BLaER1 (cell line): Measurements from ENCODE around the gene TCEAL9.

Source experiments
- H3K27ac ChIP-seq: shearing (Covaris generic); formaldehyde crosslinking; 2 replicates; pipeline ENCODE4 v1.8.1; 2022
- H3K27me3 ChIP-seq: shearing (Covaris generic); formaldehyde crosslinking; 2 replicates; pipeline ENCODE4 v1.8.1; 2022
- H3K36me3 ChIP-seq: shearing (Covaris generic); formaldehyde crosslinking; 2 replicates; pipeline ENCODE4 v1.8.1; 2022
- H3K4me1 ChIP-seq: shearing (Covaris generic); formaldehyde crosslinking; 2 replicates; pipeline ENCODE4 v1.8.1; 2022
- H3K4me2 ChIP-seq: shearing (Covaris generic); formaldehyde crosslinking; 2 replicates; pipeline ENCODE4 v1.8.1; 2022
- H3K4me3 ChIP-seq: shearing (Covaris generic); formaldehyde crosslinking; 2 replicates; pipeline ENCODE4 v1.8.1; 2022
- H3K9ac ChIP-seq: shearing (Covaris generic); formaldehyde crosslinking; 2 replicates; pipeline ENCODE4 v1.8.1; 2022
- H3K9me3 ChIP-seq: shearing (Covaris generic); formaldehyde crosslinking; 2 replicates; pipeline ENCODE4 v1.8.1; 2022
- H4K20me1 ChIP-seq: shearing (Covaris generic); formaldehyde crosslinking; 2 replicates; pipeline ENCODE4 v1.8.1; 2022
- Cebpa-rat ChIP-seq: shearing (Covaris generic); IDR thresholded peaks from 2 replicates; pipeline ENCODE4 v1.8.1; 2022

TCEAL9 gene

GRCh38 chrX:103393487-103393886 lies 37.2 kb downstream of the TCEAL9 start:
- Histone ChIP-seq H3K27me3 (no peaks in the 10 kb centered on the region), H3K9me3 (no peaks in the 10 kb centered on the region), H3K4me2 (no peak overlapping the region), H3K36me3 (no peaks in the 10 kb centered on the region), H4K20me1 (no peaks in the 10 kb centered on the region), H3K27ac (no peak overlapping the region), H3K9ac (no peak overlapping the region), H3K4me3 (no peak overlapping the region), H3K4me1 (no peaks in the 10 kb centered on the region)
- TF ChIP-seq Cebpa-rat = no peak

- Histone ChIP-seq H3K4me2 (no peak overlapping the region), H3K4me1 (no peaks in the 10 kb centered on the region), H3K36me3 (no peaks in the 10 kb centered on the region), H3K27ac (no peak overlapping the region), H4K20me1 (no peaks in the 10 kb centered on the region), H3K4me3 (no peak overlapping the region), H3K9me3 (no peaks in the 10 kb centered on the region), H3K9ac (no peak overlapping the region), H3K27me3 (no peaks in the 10 kb centered on the region)
- no peak for TF ChIP-seq Cebpa-rat
Observed at GRCh38 chrX:103396186-103396585, 39.9 kb downstream of the TCEAL9 start.

- H3K4me3 ChIP-seq = no peak overlapping the region
- H3K9me3 ChIP-seq = no peaks in the 10 kb centered on the region
- no peak overlapping the region for H3K4me2 ChIP-seq
- H3K27ac ChIP-seq = no peak overlapping the region
- no peak for TF ChIP-seq Cebpa-rat
- no peaks in the 10 kb centered on the region for H3K27me3 ChIP-seq
- no peak overlapping the region for H3K9ac ChIP-seq
- H3K36me3 ChIP-seq = no peaks in the 10 kb centered on the region
- H3K4me1 ChIP-seq = no peaks in the 10 kb centered on the region
- no peaks in the 10 kb centered on the region for H4K20me1 ChIP-seq
Observed at GRCh38 chrX:103396660-103397059, 40.4 kb downstream of the TCEAL9 start.

- Histone ChIP-seq H3K4me2 (no peak overlapping the region), H3K27ac (no peak overlapping the region)
Observed at GRCh38 chrX:103397707-103398106, 41.4 kb downstream of the TCEAL9 start.

GRCh38 chrX:103398421-103398864 lies 42.1 kb downstream of the TCEAL9 start:
- Histone ChIP-seq H3K36me3 (no peaks in the 10 kb centered on the region), H3K9me3 (no peaks in the 10 kb centered on the region), H3K27ac (no peak overlapping the region), H4K20me1 (no peaks in the 10 kb centered on the region), H3K27me3 (no peaks in the 10 kb centered on the region), H3K4me2 (no peak overlapping the region), H3K9ac (no peak overlapping the region), H3K4me3 (no peak overlapping the region), H3K4me1 (no peaks in the 10 kb centered on the region)
- TF ChIP-seq Cebpa-rat = no peak

More at GRCh38 chrX:103397707-103398106, 41.4 kb downstream of the TCEAL9 start:
- no peaks in the 10 kb centered on the region for H3K9me3 ChIP-seq
- no peak overlapping the region for H3K9ac ChIP-seq
- no peaks in the 10 kb centered on the region for H3K27me3 ChIP-seq
- no peak overlapping the region for H3K4me3 ChIP-seq
- H4K20me1 ChIP-seq = no peaks in the 10 kb centered on the region
- H3K36me3 ChIP-seq = no peaks in the 10 kb centered on the region
- no peak for TF ChIP-seq Cebpa-rat
- H3K4me1 ChIP-seq = no peaks in the 10 kb centered on the region

GRCh38 chrX:103399744-103400143 lies 43.4 kb downstream of the TCEAL9 start:
- Histone ChIP-seq H3K9ac (no peak overlapping the region), H3K9me3 (no peaks in the 10 kb centered on the region), H3K4me3 (no peak overlapping the region), H3K4me2 (no peak overlapping the region), H3K4me1 (no peaks in the 10 kb centered on the region), H4K20me1 (no peaks in the 10 kb centered on the region), H3K27ac (no peak overlapping the region), H3K27me3 (no peaks in the 10 kb centered on the region), H3K36me3 (no peaks in the 10 kb centered on the region)
- no peak for TF ChIP-seq Cebpa-rat

- Histone ChIP-seq H4K20me1 (no peaks in the 10 kb centered on the region), H3K4me2 (no peak overlapping the region), H3K36me3 (no peaks in the 10 kb centered on the region), H3K4me3 (no peak overlapping the region), H3K4me1 (no peaks in the 10 kb centered on the region), H3K9ac (no peak overlapping the region), H3K27me3 (0 out of 2 replicates have a peak, but pooled peaks cover 4% of the 10 kb centered on the region), H3K27ac (no peak overlapping the region), H3K9me3 (no peaks in the 10 kb centered on the region)
- no peak for TF ChIP-seq Cebpa-rat
Observed at GRCh38 chrX:103400931-103401330, 44.6 kb downstream of the TCEAL9 start.

GRCh38 chrX:103404231-103405008 lies 48.1 kb downstream of the TCEAL9 start:
- Histone ChIP-seq H3K9me3 (no peaks in the 10 kb centered on the region), H3K36me3 (no peaks in the 10 kb centered on the region), H3K4me1 (no peaks in the 10 kb centered on the region), H3K4me2 (no peak overlapping the region), H3K27me3 (0 out of 2 replicates have a peak, but pooled peaks cover 5% of the 10 kb centered on the region), H3K4me3 (no peak overlapping the region), H3K9ac (no peak overlapping the region), H3K27ac (no peak overlapping the region), H4K20me1 (no peaks in the 10 kb centered on the region)
- TF ChIP-seq Cebpa-rat = no peak

- Histone ChIP-seq H3K36me3 (no peaks in the 10 kb centered on the region), H3K9ac (no peak overlapping the region), H3K4me1 (no peaks in the 10 kb centered on the region), H3K9me3 (no peaks in the 10 kb centered on the region), H3K27ac (no peak overlapping the region), H4K20me1 (no peaks in the 10 kb centered on the region), H3K4me2 (no peak overlapping the region), H3K4me3 (no peak overlapping the region), H3K27me3 (0 out of 2 replicates have a peak, but pooled peaks cover 5% of the 10 kb centered on the region)
- TF ChIP-seq Cebpa-rat = no peak
Observed at GRCh38 chrX:103405009-103405333, 48.7 kb downstream of the TCEAL9 start.

GRCh38 chrX:103406256-103406655 lies 50.0 kb downstream of the TCEAL9 start:
- no peaks in the 10 kb centered on the region for H3K9me3 ChIP-seq
- no peak overlapping the region for H3K9ac ChIP-seq
- no peak overlapping the region for H3K4me2 ChIP-seq
- no peaks in the 10 kb centered on the region for H3K4me1 ChIP-seq
- 0 out of 2 replicates have a peak, but pooled peaks cover 5% of the 10 kb centered on the region for H3K27me3 ChIP-seq
- no peak overlapping the region for H3K27ac ChIP-seq
- H3K4me3 ChIP-seq = no peak overlapping the region
- no peaks in the 10 kb centered on the region for H4K20me1 ChIP-seq
- no peak for TF ChIP-seq Cebpa-rat
- H3K36me3 ChIP-seq = no peaks in the 10 kb centered on the region
